HG03378 (cell line): ENCODE results near the gene DISP2.

Experiments used
- ATAC-seq: cut with Tn5 transposase; IDR thresholded peaks from one replicate; pipeline ENCODE4 v1.9.1; 2021; ENCODE audit warnings: mild to moderate bottlenecking, moderate library complexity; ENCODE audit not compliant: unreplicated experiment

Gene DISP2

GRCh38 chr15:40418126-40418525 lies 60.1 kb downstream of the DISP2 start:
- ATAC-seq, result no peak

DNA sequence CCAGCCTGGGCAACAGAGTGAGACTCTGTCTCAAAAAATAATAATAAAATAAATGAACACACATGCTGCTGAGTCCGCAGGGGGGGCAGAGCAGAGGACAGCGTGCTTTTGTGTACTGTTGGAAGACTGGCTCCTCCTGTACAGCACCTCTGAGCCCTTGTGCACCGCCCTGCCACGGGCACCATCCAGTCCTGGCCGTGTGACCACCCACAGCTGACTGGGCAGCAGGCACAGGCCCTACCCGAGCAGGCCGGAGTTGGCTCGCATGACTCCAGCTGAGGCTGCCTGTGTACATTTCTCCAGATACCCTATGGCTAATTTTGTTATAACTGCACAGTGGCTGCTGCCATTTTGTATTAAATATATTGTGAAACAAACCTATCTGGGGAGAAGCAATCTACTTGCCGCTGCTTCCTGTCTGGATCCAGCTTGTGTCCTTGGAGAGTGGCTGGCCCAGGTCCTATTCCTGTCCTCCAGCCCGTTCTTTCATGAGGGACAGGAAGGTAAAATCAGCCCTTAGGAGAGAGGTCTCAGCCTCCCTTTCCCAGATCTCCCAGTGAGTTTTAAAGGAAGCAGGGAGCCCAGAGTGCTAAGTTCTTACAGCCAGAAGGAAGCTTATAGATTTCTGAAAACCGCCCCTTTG lies 62.2 kb downstream of the DISP2 start:
- ATAC-seq, result no peak

- ATAC-seq, result no peak
Measured at GRCh38 chr15:40420793-40421192, 62.8 kb downstream of the DISP2 start.

DNA sequence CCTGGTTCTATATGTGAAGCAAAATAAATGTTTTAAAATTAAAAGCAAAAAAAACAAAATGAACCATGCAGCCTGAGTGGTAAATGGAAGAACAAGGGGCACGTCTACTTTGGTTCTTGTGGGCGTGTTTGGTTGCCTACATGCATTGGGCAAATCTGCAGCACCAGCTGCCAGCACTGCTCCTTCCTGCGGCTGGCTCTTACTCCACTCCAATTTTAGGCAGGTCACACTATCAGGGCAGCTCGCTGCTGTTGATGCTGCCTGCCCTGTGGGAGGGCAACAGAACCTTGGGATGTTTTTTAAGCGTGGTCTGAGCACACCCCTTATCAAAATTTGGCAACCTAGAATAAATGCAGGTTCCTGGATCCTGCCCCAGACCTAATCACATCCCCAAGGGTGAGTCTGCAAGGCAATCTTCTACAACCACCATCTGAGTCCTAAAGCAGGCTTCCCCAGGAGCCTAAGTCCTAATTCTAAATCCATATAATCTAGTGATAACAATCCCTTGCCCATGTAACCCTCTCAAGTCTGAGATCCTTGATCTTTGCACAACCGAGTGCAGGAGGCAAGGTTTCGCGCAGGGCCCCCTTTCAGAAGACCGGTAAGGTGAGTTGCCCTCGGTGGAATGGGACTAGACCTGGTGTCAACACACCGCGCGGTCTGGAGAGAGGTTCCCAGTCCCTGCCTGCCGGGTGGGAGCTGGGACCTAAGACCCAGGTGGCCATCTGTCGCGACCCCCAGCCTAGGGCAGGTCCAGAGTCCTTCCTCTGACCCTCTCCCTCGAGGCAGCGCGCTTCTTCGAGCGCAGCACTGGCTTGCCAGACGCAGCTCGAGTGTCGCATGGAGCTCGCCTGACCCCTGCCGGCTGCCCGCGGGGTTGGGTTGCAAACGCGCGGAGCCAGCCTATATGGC lies 63.5 kb downstream of the DISP2 start:
- no peak for ATAC-seq

GRCh38 chr15:40424483-40425115 lies 66.6 kb downstream of the DISP2 start:
- no peak for ATAC-seq

- ATAC-seq, result no peak
Measured at GRCh38 chr15:40425681-40426080, 67.7 kb downstream of the DISP2 start.

DNA sequence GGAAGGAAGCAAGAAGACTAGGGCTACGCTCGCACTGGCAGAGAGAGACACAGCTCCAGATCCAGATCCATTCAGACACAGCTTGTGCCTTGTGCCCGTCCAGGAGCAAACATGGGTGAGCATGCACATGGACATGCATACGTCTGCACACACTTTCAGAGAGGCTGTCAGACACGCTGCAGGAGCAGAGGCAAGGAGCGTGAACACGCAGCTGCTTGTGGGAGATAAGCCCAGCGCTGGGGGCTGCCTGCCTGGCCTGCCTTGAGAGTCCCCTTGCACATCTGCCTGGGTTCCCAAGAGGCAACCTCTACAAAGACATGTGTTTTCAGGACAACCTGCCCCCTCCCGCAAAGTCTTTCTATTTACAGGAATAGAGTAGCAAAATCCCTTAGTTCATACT lies 69.2 kb downstream of the DISP2 start:
- no peak for ATAC-seq

- no peak for ATAC-seq
Measured at GRCh38 chr15:40428185-40428584, 70.2 kb downstream of the DISP2 start.
